ENCODE measurements around the gene GLYATL3. TPM values are rescaled to one million over a fixed set of nuclear protein-coding genes. Genes with fewer than 3 reads are reported as not detected.

GLYATL3 gene
- total RNA-seq, 1 donor from 2014 or later = not detected

GRCh38 chr6:49565261-49565660 lies 65.5 kb downstream of the GLYATL3 start:
- no peak for ATAC-seq
- DNase-seq (ENCODE audit: low spot score) = no peak
- intact Hi-C loops (cut with DNase I) = no loop called here

- intact Hi-C loops (cut with DNase I) = no loop called here
- no peak for ATAC-seq
- no peak for DNase-seq (ENCODE audit: low spot score)
Measured at GRCh38 chr6:49565855-49566254, 66.1 kb downstream of the GLYATL3 start.

- DNase-seq (ENCODE audit: low spot score) (no peak), ATAC-seq (peak; percentile 65)
- intact Hi-C loops (cut with DNase I) = no loop called here
Measured at GRCh38 chr6:49570474-49571079, 70.9 kb downstream of the GLYATL3 start.

GRCh38 chr6:49576618-49577017 lies 76.9 kb downstream of the GLYATL3 start:
- no peak for ATAC-seq
- intact Hi-C loops (cut with DNase I) = no loop called here
- DNase-seq (ENCODE audit: low spot score) = no peak

Other genes with a start within 250 kb of the GLYATL3 start
- gene MMUT, start 36.7 kb upstream of the GLYATL3 start, total RNA-seq = 22.7 TPM
- 5.0 TPM for gene CENPQ, start 36.6 kb upstream of the GLYATL3 start, total RNA-seq
- 7.6 TPM for gene C6orf141, start 50.7 kb downstream of the GLYATL3 start, total RNA-seq
- gene RHAG, start 136.9 kb downstream of the GLYATL3 start, total RNA-seq = 2.9 TPM
- not detected for gene CRISP2, start 213.6 kb downstream of the GLYATL3 start, total RNA-seq
- 1.1 TPM for gene CRISP3, start 244.5 kb downstream of the GLYATL3 start, total RNA-seq

Measured in sciatic nerve (tissue), 2 donors.